Hematopoietic multipotent progenitor cell treated with erythropoietin and hydrocortisone succinate and interleukin-3 and kit ligand, for 15 days (in vitro differentiated cells): ENCODE data around the gene ACER3.
"Not testable (repeated sequence)": the region's sequence is repeated elsewhere in the genome, so short reads cannot be mapped to it uniquely, and the experiment has no call there.

ENCODE experiments used
- DNase-seq: peaks from one replicate; pipeline ENCODE4 v3.0.0-alpha.2; 2015; ENCODE audit warnings: low spot score

ACER3 gene

GRCh38 chr11:76919887-76920746 is 59.4 kb downstream of the ACER3 start:
- DNase-seq = peak; percentile 90

GRCh38 chr11:76927160-76927559 is 66.4 kb downstream of the ACER3 start:
- no peak for DNase-seq

- DNase-seq = no peak
Measured at GRCh38 chr11:76935042-76935441, 74.3 kb downstream of the ACER3 start.

GRCh38 chr11:76939219-76939631 is 78.5 kb downstream of the ACER3 start:
- DNase-seq = no peak

GRCh38 chr11:76944225-76944624 is 83.5 kb downstream of the ACER3 start:
- no peak for DNase-seq

- DNase-seq = no peak
Measured at GRCh38 chr11:76946223-76946622, 85.5 kb downstream of the ACER3 start.

- no peak for DNase-seq
Measured at GRCh38 chr11:76947190-76947589, 86.5 kb downstream of the ACER3 start.

GRCh38 chr11:76947800-76948199 is 87.1 kb downstream of the ACER3 start:
- DNase-seq = no peak

GRCh38 chr11:76955459-76956114 is 94.9 kb downstream of the ACER3 start:
- no peak for DNase-seq

- DNase-seq = no peak
Measured at GRCh38 chr11:76962583-76963416, 102.1 kb downstream of the ACER3 start.

- not testable (repeated sequence) for DNase-seq
Measured at GRCh38 chr11:76963417-76964168, 102.9 kb downstream of the ACER3 start.

- no peak for DNase-seq
Measured at GRCh38 chr11:76972051-76972450, 111.3 kb downstream of the ACER3 start.

GRCh38 chr11:76974179-76974891 is 113.6 kb downstream of the ACER3 start:
- no peak for DNase-seq

GRCh38 chr11:76975513-76975912 is 114.8 kb downstream of the ACER3 start:
- no peak for DNase-seq

GRCh38 chr11:76977791-76978190 is 117.1 kb downstream of the ACER3 start:
- no peak for DNase-seq

- DNase-seq = no peak
Measured at GRCh38 chr11:76978239-76978638, 117.5 kb downstream of the ACER3 start.

GRCh38 chr11:76978818-76979217 is 118.1 kb downstream of the ACER3 start:
- no peak for DNase-seq

GRCh38 chr11:76980196-76980595 is 119.5 kb downstream of the ACER3 start:
- no peak for DNase-seq

GRCh38 chr11:76984743-76985142 is 124.0 kb downstream of the ACER3 start:
- DNase-seq = no peak

GRCh38 chr11:76987203-76987602 is 126.5 kb downstream of the ACER3 start:
- no peak for DNase-seq

- no peak for DNase-seq
Measured at GRCh38 chr11:76990628-76991027, 129.9 kb downstream of the ACER3 start.
